NCI-H345 (cell line): ENCODE data around the gene GOLGA8B.
"Not testable (repeated sequence)": the region's sequence is repeated elsewhere in the genome, so short reads cannot be mapped to it uniquely, and the experiment has no call there.

Experiments used
- DNase-seq: peaks from one replicate; lab custom pipeline; 2025; lab: John Stamatoyannopoulos, UW

GOLGA8B gene, protein sequence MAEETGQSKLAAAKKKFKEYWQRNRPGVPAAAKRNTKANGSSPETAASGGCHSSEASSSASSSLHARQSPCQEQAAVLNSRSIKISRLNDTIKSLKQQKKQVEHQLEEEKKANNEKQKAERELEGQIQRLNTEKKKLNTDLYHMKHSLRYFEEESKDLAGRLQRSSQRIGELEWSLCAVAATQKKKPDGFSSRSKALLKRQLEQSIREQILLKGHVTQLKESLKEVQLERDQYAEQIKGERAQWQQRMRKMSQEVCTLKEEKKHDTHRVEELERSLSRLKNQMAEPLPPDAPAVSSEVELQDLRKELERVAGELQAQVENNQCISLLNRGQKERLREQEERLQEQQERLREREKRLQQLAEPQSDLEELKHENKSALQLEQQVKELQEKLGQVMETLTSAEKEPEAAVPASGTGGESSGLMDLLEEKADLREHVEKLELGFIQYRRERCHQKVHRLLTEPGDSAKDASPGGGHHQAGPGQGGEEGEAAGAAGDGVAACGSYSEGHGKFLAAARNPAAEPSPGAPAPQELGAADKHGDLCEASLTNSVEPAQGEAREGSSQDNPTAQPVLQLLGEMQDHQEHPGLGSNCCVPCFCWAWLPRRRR

GRCh38 chr15:34583399-34584329, at the start of gene GOLGA8B:
TSS of gene GOLGA8B (minus strand) at chr15:34583651. CDS start at chr15:34535912, 47,739 bp downstream.
- peak; percentile 64 for DNase-seq

GRCh38 chr15:34633165-34633564, 49.7 kb upstream of the GOLGA8B start:
- DNase-seq, result not testable (repeated sequence)

GRCh38 chr15:34628577-34629152, 45.2 kb upstream of the GOLGA8B start:
- no peak for DNase-seq

- DNase-seq, result no peak
Measured at GRCh38 chr15:34625007-34625406, 41.6 kb upstream of the GOLGA8B start.

- no peak for DNase-seq
Measured at GRCh38 chr15:34621675-34622074, 38.2 kb upstream of the GOLGA8B start.

DNA sequence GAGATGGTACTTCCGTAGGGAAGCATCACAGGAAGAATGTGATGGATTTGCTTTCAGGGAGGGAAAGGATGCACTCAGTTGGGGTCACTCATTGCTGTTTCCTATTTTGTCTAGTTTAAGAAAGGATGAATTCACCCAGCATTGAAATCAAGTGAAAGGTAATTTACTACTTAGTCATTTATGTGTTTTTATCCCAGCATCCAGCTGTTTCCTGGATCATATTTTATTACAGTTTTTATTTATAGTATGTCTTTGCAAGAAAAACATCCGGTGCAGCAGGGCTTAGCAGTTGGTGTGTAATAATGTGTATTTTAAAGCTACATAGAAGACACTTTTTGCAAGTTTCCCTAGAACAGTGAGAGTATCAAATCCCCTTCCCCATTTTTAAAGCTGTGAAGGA, 37.4 kb upstream of the GOLGA8B start:
- no peak for DNase-seq

DNA sequence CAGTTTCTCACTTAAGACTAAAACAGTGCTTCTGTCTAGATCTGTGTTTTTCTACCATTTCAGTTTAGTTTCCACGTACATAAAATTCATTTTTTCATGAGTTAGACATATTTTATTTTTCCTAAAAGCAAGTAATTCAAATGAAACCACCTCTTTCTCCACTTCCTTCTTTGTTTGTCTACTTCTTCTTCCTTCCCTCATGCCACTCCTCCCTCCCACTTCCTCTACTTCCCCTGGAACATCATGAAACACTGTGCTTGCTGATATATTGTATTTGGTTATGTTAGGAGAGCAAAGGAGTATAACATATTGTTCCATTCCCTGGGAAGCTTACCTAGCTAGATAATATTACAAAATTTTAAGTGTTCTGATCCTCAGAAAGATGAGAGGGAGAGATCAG, 36.7 kb upstream of the GOLGA8B start:
- no peak for DNase-seq

DNA sequence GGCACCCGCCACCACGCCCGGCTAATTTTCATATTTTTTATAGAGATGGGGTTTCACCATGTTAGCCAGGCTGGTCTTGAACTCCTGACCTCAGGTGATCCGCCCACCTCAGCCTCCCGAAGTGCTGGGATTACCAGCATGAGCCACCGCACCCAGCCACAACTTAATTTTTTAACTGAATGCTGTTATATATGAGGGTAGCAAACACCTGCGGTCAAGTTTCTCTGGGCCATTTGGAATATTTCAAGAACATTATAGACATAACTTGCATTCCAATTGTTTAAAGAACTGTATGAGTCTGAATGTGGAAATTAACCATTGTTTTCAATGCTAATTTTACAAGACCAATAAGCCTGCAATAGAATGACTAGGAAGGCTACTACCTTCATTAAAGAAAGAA, 35.7 kb upstream of the GOLGA8B start:
- no peak for DNase-seq

- no peak for DNase-seq
Measured at GRCh38 chr15:34618073-34618472, 34.6 kb upstream of the GOLGA8B start.

DNA sequence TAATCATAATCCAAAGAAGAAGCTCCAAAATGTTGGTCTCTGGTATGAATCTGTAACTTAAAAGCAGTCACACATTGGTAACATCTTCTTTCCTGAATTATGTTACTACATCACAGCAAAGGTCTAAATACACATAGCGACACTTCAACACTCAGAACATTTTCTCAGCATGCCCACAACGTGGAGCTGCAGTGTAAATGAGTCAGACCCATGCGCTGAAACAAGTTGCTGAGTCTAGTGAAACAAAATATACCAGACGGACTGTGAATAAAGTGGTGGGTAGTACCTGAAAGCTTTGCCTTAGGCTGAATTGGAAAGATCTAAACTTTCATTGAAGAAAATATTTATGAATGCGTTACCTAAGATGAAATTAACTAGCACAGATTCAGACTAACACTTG, 33.2 kb upstream of the GOLGA8B start:
- no peak for DNase-seq

- no peak for DNase-seq
Measured at GRCh38 chr15:34613997-34614396, 30.5 kb upstream of the GOLGA8B start.

GRCh38 chr15:34613301-34613700, 29.9 kb upstream of the GOLGA8B start:
- no peak for DNase-seq

DNA sequence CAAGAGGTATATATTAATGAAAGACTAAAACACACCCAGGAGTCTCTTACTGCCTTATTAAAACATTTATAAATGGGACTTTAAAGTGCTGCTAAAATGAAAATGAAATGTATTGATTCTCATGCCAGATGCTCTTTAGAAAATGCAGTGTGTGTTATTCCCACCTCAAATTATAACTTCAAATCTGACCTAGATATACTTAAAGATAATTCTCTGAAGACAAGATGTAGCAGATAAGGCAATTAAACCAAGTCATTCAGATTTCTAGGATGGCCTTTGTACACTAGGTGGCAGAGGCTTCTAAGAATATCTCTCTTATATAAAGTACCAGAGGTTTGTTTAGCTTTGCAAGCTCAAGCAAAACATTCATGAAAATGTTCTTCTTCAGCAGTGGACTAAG, 26.9 kb upstream of the GOLGA8B start:
- no peak for DNase-seq

- DNase-seq, result no peak
Measured at GRCh38 chr15:34609102-34610057, 25.9 kb upstream of the GOLGA8B start.

DNA sequence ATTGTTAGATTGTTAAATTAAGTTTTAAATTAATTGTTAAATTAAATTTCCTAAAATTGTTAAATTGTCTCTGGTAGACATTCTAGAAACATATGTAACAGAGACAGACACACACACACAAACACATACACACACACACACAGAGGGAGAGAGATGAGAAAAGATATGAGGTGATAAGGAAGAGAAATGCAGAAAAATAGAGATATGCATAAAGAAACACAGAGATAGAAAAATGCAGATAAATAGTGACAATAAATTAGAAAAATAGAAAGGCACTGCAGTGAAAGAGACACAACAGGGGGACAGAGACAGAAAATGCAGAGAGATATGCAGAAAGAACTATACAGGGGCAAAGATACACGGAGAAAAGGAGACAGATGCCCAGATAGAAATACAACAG, 25.1 kb upstream of the GOLGA8B start:
- DNase-seq, result no peak

GRCh38 chr15:34607832-34608231, 24.4 kb upstream of the GOLGA8B start:
- DNase-seq, result no peak

DNA sequence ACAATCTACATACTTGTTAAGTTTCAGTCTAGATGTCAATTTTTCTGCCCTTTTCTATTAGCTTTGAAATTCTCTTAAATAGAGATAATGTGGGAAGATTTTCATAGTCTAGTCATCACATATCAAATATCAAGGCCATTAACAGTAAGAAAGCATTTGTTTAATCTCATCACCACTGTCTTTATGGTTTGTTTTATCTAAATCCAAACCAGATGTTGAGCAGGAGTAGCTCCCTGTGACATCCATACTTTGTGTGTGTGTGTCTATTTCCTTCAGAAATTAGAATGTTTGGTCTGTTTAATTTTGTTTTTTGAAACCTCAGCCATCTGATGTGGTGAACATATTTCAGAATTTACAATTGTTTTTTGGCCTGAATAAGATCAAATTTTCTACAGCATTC, 23.1 kb upstream of the GOLGA8B start:
- DNase-seq, result no peak

DNA sequence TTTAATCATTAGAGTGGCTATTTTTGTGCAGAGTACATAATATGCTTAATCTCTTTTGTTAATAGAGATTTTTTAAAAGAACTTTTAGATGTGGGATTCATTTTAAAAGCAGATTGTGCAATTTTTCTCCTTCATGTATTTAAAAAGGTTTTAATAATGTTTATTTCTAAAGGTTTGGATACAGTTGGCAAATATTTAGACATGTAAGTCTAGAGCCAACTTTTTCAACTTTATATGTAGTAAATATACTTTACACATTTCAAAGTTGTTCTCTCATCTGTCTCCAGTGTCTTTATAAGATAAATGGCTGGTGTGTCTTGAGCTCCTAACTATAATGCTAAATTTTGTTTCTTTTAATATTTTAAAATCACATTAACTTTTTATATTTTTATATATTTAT, 22.7 kb upstream of the GOLGA8B start:
- no peak for DNase-seq

GRCh38 chr15:34603095-34603494, 19.6 kb upstream of the GOLGA8B start:
- no peak for DNase-seq

DNA sequence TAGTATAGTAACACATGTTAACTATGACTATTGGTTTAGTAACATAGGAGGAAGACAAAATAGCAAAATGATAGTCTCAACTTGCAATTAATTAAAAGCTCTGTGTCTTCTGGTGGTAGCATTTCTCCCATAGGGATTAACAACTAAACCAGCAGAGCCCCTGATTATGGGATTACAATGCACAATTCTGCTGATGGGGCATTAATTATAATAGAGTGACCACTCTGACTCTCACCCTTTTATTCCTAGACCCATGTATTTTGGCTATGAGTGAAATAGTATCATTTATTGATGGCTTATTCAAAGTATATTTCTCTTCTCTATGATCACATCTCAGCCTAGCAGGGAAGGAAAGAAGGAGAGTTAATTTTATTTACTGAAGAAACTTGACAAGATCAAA, 17.5 kb upstream of the GOLGA8B start:
- no peak for DNase-seq
